GM21390 (cell line): Measurements from ENCODE around the gene TMEM233.
"Not testable (repeated sequence)": the region's sequence is repeated elsewhere in the genome, so short reads cannot be mapped to it uniquely, and the experiment has no call there.

Source experiments
- ATAC-seq: cut with Tn5 transposase; IDR thresholded peaks from one replicate; pipeline ENCODE4 v1.9.1; 2021; ENCODE audit not compliant: unreplicated experiment

Gene TMEM233

GRCh38 chr12:119603767-119604166 lies 10.2 kb downstream of the TMEM233 start:
- no peak for ATAC-seq

GRCh38 chr12:119609358-119609757 lies 15.8 kb downstream of the TMEM233 start:
- ATAC-seq, result no peak

GRCh38 chr12:119613319-119613936 lies 19.9 kb downstream of the TMEM233 start:
- no peak for ATAC-seq

GRCh38 chr12:119614705-119615104 lies 21.1 kb downstream of the TMEM233 start:
- no peak for ATAC-seq

- no peak for ATAC-seq
Observed at GRCh38 chr12:119615518-119616475, 22.2 kb downstream of the TMEM233 start.

- not testable (repeated sequence) for ATAC-seq
Observed at GRCh38 chr12:119618328-119618896, 24.8 kb downstream of the TMEM233 start.

GRCh38 chr12:119620490-119620889 lies 26.9 kb downstream of the TMEM233 start:
- no peak for ATAC-seq

- ATAC-seq, result no peak
Observed at GRCh38 chr12:119621878-119622277, 28.3 kb downstream of the TMEM233 start.

- no peak for ATAC-seq
Observed at GRCh38 chr12:119624966-119625365, 31.4 kb downstream of the TMEM233 start.

GRCh38 chr12:119627019-119627643 lies 33.6 kb downstream of the TMEM233 start:
- ATAC-seq, result no peak

- ATAC-seq, result no peak
Observed at GRCh38 chr12:119627686-119628085, 34.1 kb downstream of the TMEM233 start.

GRCh38 chr12:119630223-119630780 lies 36.7 kb downstream of the TMEM233 start:
- no peak for ATAC-seq

- ATAC-seq, result no peak
Observed at GRCh38 chr12:119630962-119631550, 37.5 kb downstream of the TMEM233 start.

GRCh38 chr12:119631930-119632678 lies 38.5 kb downstream of the TMEM233 start:
- ATAC-seq, result no peak

GRCh38 chr12:119634743-119635142 lies 41.2 kb downstream of the TMEM233 start:
- no peak for ATAC-seq

- ATAC-seq, result no peak
Observed at GRCh38 chr12:119642986-119643385, 49.4 kb downstream of the TMEM233 start.

GRCh38 chr12:119644930-119645329 lies 51.4 kb downstream of the TMEM233 start:
- ATAC-seq, result no peak

GRCh38 chr12:119645535-119646059 lies 52.0 kb downstream of the TMEM233 start:
- ATAC-seq, result no peak

GRCh38 chr12:119649202-119649808 lies 55.7 kb downstream of the TMEM233 start:
- ATAC-seq, result no peak
